Neural cell (in vitro differentiated cells): ENCODE results near the gene CHST13. TPM values are rescaled to one million over a fixed set of nuclear protein-coding genes. Genes with fewer than 3 reads are reported as not detected.

Experiments used
- H2AFZ ChIP-seq: fragments of 200-600, 300-800 bp; sonication (generic), shearing (Covaris generic); 2 replicates; pipeline ENCODE4 v1.6.0; 2014; ENCODE audit warnings: low read depth, mild to moderate bottlenecking, antibody characterized with exemption, low read length, moderate library complexity
- H3F3A ChIP-seq: fragments of 200-600 bp; shearing (Covaris generic); 2 replicates; pipeline ENCODE4 v1.6.1; 2016; ENCODE audit warnings: mild to moderate bottlenecking, moderate library complexity, mixed read lengths, antibody characterized with exemption, low read length; ENCODE audit not compliant: insufficient read depth, poor library complexity, severe bottlenecking
- H3K27ac ChIP-seq: fragments of 200-600, 300-800 bp; sonication (generic), shearing (Covaris generic); 2 replicates; pipeline ENCODE4 v1.5.1; 2014; ENCODE audit warnings: mild to moderate bottlenecking, low read length, moderate library complexity
- H3K27me3 ChIP-seq: fragments of 300-800, 200-600 bp; sonication (generic), shearing (Covaris generic); 2 replicates; pipeline ENCODE4 v1.6.0; 2014; ENCODE audit warnings: mild to moderate bottlenecking, low read depth, low read length, moderate library complexity; ENCODE audit not compliant: insufficient read depth
- H3K36me3 ChIP-seq: fragments of 300-800, 200-600 bp; sonication (generic), shearing (Covaris generic); 2 replicates; pipeline ENCODE4 v1.5.1; 2014; ENCODE audit warnings: mild to moderate bottlenecking, antibody characterized with exemption, low read length, moderate library complexity; ENCODE audit not compliant: insufficient read depth
- H3K4me2 ChIP-seq: fragments of 300-800, 200-600 bp; sonication (generic), shearing (Covaris generic); 2 replicates; pipeline ENCODE4 v1.6.0; 2014; ENCODE audit warnings: mild to moderate bottlenecking, low read length
- H3K4me3 ChIP-seq: fragments of 300-800, 200-600 bp; sonication (generic), shearing (Covaris generic); 2 replicates; pipeline ENCODE4 v1.5.1; 2014; ENCODE audit warnings: mild to moderate bottlenecking, low read length, moderate library complexity
- H3K79me2 ChIP-seq: fragments of 200-600 bp; shearing (Covaris generic); replicated peaks from 2 replicates; pipeline ENCODE4 v1.6.0; 2014; ENCODE audit warnings: mild to moderate bottlenecking, low read length, moderate library complexity; ENCODE audit not compliant: insufficient read depth
- H3K9ac ChIP-seq: fragments of 300-800, 200-600 bp; sonication (generic), shearing (Covaris generic); 2 replicates; pipeline ENCODE4 v1.6.1; 2016; ENCODE audit warnings: mild to moderate bottlenecking, low read length, mixed read lengths
- H3K9me2 ChIP-seq: fragments of 200-600 bp; shearing (Covaris generic); 2 replicates; pipeline ENCODE4 v1.6.1; 2016; ENCODE audit warnings: mild to moderate bottlenecking, low read length, mixed read lengths; ENCODE audit not compliant: insufficient read depth
- H3K9me3 ChIP-seq: fragments of 200-600, 300-800 bp; sonication (generic), shearing (Covaris generic); 2 replicates; pipeline ENCODE4 v1.6.1; 2016; ENCODE audit warnings: mild to moderate bottlenecking, mixed run types, low read length, moderate library complexity, mixed read lengths
- H4K20me1 ChIP-seq: fragments of 200-600 bp; shearing (Covaris generic); 2 replicates; pipeline ENCODE4 v1.6.1; 2016; ENCODE audit warnings: mild to moderate bottlenecking, mixed run types; ENCODE audit not compliant: insufficient read depth
- CTCF ChIP-seq: fragments of 450-650 bp; IDR thresholded peaks from 2 replicates; pipeline ENCODE4 v1.5.1; 2014; ENCODE audit warnings: antibody characterized with exemption, mild to moderate bottlenecking, moderate library complexity; ENCODE audit not compliant: poor library complexity, severe bottlenecking
- EP300 ChIP-seq: fragments of 450-650 bp; conservative IDR thresholded peaks from 2 replicates; pipeline ENCODE4 v1.6.1; 2014; ENCODE audit warnings: antibody characterized with exemption, mild to moderate bottlenecking, moderate library complexity; ENCODE audit not compliant: poor library complexity, severe bottlenecking
- EZH2 ChIP-seq: fragments of 200-600, 300-800 bp; shearing (Covaris generic), sonication (generic); IDR thresholded peaks from 2 replicates; pipeline ENCODE4 v1.6.1; 2014; ENCODE audit warnings: antibody characterized with exemption, low read length, borderline replicate concordance, mild to moderate bottlenecking; ENCODE audit not compliant: insufficient read depth, poor library complexity, severe bottlenecking
- MXI1 ChIP-seq: fragments of 450-650 bp; conservative IDR thresholded peaks from 2 replicates; pipeline ENCODE4 v1.6.1; 2014; ENCODE audit warnings: antibody characterized with exemption, mild to moderate bottlenecking; ENCODE audit not compliant: poor library complexity, severe bottlenecking
- POLR2AphosphoS5 ChIP-seq: IDR thresholded peaks from 2 replicates; pipeline ENCODE4 v1.6.1; 2012
- RAD21 ChIP-seq: fragments of 450-650 bp; conservative IDR thresholded peaks from 2 replicates; pipeline ENCODE4 v1.6.1; 2014; ENCODE audit warnings: antibody characterized with exemption, mild to moderate bottlenecking, moderate library complexity
- SMC3 ChIP-seq: fragments of 450-650 bp; conservative IDR thresholded peaks from 2 replicates; pipeline ENCODE4 v1.6.1; 2014; ENCODE audit warnings: antibody characterized with exemption, mild to moderate bottlenecking, moderate library complexity; ENCODE audit not compliant: poor library complexity
- TAF1 ChIP-seq: IDR thresholded peaks from 2 replicates; pipeline ENCODE4 v1.6.1; 2012; ENCODE audit warnings: low read depth
- polyA plus RNA-seq: library from polyadenylated mRNA; depleted of rRNA; stranded (reverse); fragments of >200 nt; gene quantifications from 2 replicates; pipeline ENCODE4 v1.2.3, GENCODE V29; 2014
- TF ChIP-seq, protein P1 (sequence below): IDR thresholded peaks from 2 replicates; pipeline ENCODE4 v1.6.1; 2012; ENCODE audit warnings: borderline replicate concordance

Gene CHST13
- polyA plus RNA-seq, 1 donor from 2014 or later: not detected

GRCh38 chr3:126510308-126510910 lies 13.5 kb upstream of the CHST13 start:
- Histone ChIP-seq H2AFZ (no peak overlapping the region), H3K27me3 (no peaks in the 10 kb centered on the region), H3K79me2 (no peaks in the 10 kb centered on the region), H3K27ac (no peak overlapping the region), H3K4me2 (no peak overlapping the region), H3K9me3 (no peaks in the 10 kb centered on the region), H3F3A (no peaks in the 10 kb centered on the region), H3K4me3 (no peak overlapping the region), H3K9ac (no peak overlapping the region), H3K36me3 (no peaks in the 10 kb centered on the region), H4K20me1 (no peaks in the 10 kb centered on the region), H3K9me2 (no peaks in the 10 kb centered on the region)
- TF ChIP-seq TAF1 (no peak), MXI1 (no peak), SMC3 (no peak), RAD21 (no peak), CTCF (no peak), EP300 (no peak), POLR2AphosphoS5 (no peak), EZH2 (no peak)
- TF ChIP-seq, protein P1, sequence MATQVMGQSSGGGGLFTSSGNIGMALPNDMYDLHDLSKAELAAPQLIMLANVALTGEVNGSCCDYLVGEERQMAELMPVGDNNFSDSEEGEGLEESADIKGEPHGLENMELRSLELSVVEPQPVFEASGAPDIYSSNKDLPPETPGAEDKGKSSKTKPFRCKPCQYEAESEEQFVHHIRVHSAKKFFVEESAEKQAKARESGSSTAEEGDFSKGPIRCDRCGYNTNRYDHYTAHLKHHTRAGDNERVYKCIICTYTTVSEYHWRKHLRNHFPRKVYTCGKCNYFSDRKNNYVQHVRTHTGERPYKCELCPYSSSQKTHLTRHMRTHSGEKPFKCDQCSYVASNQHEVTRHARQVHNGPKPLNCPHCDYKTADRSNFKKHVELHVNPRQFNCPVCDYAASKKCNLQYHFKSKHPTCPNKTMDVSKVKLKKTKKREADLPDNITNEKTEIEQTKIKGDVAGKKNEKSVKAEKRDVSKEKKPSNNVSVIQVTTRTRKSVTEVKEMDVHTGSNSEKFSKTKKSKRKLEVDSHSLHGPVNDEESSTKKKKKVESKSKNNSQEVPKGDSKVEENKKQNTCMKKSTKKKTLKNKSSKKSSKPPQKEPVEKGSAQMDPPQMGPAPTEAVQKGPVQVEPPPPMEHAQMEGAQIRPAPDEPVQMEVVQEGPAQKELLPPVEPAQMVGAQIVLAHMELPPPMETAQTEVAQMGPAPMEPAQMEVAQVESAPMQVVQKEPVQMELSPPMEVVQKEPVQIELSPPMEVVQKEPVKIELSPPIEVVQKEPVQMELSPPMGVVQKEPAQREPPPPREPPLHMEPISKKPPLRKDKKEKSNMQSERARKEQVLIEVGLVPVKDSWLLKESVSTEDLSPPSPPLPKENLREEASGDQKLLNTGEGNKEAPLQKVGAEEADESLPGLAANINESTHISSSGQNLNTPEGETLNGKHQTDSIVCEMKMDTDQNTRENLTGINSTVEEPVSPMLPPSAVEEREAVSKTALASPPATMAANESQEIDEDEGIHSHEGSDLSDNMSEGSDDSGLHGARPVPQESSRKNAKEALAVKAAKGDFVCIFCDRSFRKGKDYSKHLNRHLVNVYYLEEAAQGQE: no peak

GRCh38 chr3:126511291-126511690 lies 12.7 kb upstream of the CHST13 start:
- Histone ChIP-seq H3K79me2 (no peaks in the 10 kb centered on the region), H4K20me1 (no peaks in the 10 kb centered on the region), H3K9me2 (no peaks in the 10 kb centered on the region), H2AFZ (no peak overlapping the region), H3K27me3 (no peaks in the 10 kb centered on the region), H3K27ac (no peak overlapping the region), H3K4me3 (no peak overlapping the region), H3K4me2 (no peak overlapping the region), H3F3A (no peaks in the 10 kb centered on the region), H3K9me3 (no peaks in the 10 kb centered on the region), H3K36me3 (no peaks in the 10 kb centered on the region), H3K9ac (no peak overlapping the region)
- TF ChIP-seq, protein P1: no peak
- TF ChIP-seq EP300 (no peak), POLR2AphosphoS5 (no peak), EZH2 (no peak), RAD21 (no peak), TAF1 (no peak), SMC3 (no peak), MXI1 (no peak), CTCF (no peak)
